Stimulated activated CD8-positive, alpha-beta memory T cell treated with anti-CD3 and anti-CD28 coated beads, Interleukin-4, amount 100 ng/mL, for 24 hours (primary cell): ENCODE data around the gene SERBP1.
"Not testable (repeated sequence)": the region's sequence is repeated elsewhere in the genome, so short reads cannot be mapped to it uniquely, and the experiment has no call there.

Experiments
- DNase-seq: peaks from one replicate; pipeline ENCODE4 v3.0.0-alpha.2; 2020; ENCODE audit warnings: low read depth

SERBP1 gene

DNA sequence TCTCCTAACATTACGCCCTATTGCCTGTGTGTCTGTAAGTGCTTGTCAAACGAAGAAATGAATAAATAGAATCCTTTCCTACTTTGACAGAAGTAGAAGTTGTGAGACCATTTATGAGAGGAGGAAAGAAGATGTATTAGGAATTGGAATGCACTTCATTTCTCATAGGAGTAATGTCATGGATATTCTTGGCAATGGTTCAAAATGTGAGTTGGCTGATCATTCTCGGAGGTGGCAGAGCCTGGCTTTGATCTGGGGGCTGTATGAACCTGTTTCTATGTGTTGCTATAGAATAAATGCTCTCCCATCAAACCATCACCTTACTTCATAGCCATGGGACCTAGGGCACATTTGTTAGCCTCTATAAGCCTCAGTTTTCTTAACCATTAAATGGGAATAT is 10.1 kb upstream of the SERBP1 start:
- DNase-seq: no peak

DNA sequence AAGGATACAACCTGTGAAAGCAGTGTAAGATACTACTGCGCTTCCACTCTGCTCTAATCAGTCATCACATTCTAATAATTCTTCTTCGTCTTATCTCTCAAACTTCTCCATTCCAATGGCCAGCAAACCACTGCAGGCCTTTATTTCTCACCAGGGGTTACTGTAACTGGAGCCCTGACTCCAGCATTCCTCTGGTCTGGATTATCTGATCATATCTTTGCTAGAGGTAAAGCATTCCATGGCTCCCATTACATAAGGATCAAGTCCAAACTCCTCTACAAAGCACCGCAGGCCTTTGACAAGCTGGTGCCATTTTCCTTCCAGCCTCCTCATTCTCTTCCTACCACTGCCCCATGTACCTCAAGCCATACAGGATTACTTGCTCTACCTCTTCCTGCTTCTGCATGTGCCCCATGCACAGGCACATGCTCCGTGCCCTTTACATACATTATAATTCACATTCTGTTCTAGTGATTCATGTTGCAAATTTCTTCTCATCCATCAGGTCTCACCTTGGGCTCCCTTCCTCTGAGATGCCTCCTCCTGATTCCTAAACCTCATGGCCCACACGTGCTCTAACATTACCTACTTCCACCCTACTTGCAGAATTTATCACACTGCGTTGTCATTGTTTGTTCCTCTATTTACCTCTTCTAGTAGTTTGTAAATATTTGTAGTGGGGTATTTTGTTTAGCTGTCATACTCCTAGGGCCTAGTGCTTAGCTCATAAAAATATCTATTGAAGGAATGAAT is 9.3 kb upstream of the SERBP1 start:
- DNase-seq: no peak

DNA sequence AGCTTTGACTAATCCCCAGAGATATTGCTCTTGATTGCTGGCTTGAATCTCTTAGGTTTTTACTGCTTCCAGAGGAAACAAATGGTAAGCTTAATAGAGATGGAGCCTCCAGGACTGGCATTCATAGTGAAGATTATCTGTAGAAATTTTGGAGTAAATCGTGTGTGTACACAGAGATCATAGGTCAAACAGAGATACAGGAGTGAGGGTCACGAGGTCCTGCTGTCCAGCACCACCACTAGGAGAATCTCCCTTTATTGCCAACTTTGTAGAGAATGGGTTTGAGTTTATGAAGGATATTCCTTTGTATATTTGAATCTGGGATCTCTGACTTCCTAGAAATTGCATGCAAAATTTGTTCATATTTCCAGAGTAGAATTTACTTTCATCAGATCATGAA is 7.8 kb upstream of the SERBP1 start:
- no peak for DNase-seq

GRCh38 chr1:67436511-67437055 is 6.4 kb upstream of the SERBP1 start:
- no peak for DNase-seq

DNA sequence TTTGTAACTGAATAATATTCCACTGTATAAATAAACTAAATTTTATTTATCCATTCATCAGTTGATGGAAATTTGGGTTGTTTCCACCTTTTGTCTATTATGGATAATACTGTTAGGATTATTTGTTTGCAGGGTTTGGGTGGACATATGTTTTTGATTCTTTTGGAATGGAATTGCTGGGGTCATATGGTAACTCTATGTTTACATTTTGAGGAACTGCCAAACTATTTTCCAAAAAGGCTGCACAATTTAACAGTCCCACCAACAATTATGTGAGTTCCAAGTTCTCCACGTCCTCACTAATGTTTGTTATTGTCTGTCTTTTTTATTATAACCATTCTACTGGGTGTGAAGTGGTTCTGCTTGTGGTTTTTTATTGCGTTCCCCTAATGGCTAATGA is 4.3 kb upstream of the SERBP1 start:
- no peak for DNase-seq

GRCh38 chr1:67433837-67434236 is 3.6 kb upstream of the SERBP1 start:
- no peak for DNase-seq

DNA sequence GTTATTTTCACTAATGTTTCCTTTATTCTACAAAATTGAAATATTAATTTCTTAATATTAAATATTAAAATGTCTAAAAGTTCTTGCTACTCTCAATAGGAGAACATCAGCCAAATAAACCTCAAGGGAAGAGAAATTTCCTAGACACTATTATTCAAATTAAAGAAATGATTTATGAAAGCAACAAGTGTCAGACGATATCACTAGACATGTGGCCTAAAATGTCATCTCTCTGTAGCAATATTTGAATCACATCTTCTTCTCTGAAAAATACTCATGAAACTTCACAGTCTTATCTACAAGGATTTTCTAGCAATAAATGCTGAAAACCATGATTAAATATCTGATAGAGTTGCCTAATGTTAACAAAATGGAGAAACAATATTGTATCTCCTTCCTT is 2.5 kb upstream of the SERBP1 start:
- DNase-seq: no peak

GRCh38 chr1:67431869-67432578 is 1.8 kb upstream of the SERBP1 start:
- DNase-seq: no peak

- no peak for DNase-seq
These were observed 1.1 kb upstream of the SERBP1 start for GRCh38 chr1:67431156-67431765.

DNA sequence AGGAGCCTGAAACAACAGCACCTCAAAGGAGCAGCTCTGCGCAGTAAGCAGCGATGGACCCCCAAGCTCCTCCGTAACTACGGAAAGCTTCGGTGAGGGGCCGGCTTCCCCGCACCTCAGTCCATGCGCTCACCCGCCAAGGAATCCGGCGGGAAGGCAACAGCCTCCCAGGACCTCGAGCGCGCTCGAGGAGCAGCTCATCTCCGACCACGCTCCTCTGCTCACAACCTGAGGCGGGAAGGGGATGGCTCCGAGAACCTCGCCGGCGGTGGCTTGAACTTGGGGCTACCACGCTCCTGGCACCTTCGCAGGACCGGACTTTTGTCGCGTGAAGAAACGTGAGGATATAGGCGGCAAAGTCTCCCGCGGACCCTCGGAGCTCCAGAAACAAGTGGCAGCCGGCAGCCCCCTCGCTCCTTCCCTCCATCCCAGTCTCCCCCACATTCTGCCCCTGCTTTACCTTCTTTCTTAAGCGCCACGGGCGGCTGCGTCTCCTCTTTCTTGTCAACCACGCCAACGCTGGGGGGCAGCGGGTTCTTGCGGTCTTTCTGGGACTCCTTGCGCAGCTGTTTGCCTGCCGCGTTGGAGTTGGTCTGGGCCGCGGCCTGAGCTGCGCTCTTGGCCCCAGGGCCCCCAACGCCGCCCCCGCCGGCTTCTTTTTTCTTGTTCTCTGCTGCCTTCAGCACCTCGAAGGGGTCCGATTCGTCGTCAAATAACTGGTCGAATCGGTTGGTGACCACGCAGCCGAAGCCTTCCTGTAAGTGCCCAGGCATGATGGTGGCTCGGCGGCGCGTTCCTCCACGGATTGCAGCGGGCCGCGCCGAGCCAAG is 459 bp downstream of the SERBP1 start:
- DNase-seq: no peak

- peak; percentile 29 for DNase-seq
These were observed 1.1 kb downstream of the SERBP1 start for GRCh38 chr1:67429011-67429527.

GRCh38 chr1:67427947-67428346 is 2.3 kb downstream of the SERBP1 start:
- DNase-seq: no peak

DNA sequence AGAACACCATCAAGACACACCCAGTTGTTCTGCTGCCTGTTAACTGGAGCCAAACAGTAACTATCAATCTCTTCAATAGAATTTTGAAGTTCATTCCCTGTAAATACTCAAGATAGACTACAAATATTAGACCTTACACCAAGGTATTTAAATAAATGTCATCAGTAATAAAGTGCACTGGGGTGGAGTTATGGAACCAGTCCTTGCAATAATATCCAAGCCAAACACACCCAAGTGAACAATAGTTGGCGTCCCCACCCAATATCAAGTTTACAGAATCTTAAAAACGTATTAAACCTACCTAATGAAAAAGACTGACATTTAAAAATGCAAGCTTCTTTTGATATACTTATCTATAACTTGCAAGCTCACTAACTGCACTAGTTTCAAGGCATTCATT is 2.7 kb downstream of the SERBP1 start:
- DNase-seq: no peak

DNA sequence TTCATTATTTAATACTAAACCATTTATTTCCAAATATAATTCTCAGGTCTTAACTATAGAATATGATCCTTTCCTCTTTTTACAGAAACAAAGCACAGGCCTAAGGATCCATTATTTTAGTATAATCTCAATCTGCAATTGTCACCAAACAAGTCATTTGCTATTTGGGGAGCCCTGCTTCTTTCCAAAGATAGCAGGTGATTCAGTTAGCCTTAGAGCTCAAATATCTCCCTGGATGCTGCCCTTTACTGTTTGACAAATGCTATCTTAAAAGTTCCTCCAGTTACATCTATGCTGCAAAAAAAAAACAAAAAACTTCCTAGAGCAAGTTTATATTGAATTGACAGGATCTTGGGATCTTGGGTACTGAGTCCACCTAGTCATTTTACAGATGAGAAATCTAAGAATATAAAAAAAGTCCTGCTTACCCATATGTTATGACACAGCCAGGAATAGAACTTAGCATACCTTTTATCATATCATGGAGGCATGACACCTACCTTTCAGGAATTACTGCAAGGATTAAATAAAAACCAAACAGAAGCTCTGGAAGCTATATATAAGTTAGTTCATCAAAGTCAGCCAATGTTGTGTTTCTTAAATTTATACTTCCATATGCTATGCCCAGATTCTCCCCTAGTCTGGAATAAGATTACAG is 9.2 kb downstream of the SERBP1 start:
- DNase-seq: no peak

DNA sequence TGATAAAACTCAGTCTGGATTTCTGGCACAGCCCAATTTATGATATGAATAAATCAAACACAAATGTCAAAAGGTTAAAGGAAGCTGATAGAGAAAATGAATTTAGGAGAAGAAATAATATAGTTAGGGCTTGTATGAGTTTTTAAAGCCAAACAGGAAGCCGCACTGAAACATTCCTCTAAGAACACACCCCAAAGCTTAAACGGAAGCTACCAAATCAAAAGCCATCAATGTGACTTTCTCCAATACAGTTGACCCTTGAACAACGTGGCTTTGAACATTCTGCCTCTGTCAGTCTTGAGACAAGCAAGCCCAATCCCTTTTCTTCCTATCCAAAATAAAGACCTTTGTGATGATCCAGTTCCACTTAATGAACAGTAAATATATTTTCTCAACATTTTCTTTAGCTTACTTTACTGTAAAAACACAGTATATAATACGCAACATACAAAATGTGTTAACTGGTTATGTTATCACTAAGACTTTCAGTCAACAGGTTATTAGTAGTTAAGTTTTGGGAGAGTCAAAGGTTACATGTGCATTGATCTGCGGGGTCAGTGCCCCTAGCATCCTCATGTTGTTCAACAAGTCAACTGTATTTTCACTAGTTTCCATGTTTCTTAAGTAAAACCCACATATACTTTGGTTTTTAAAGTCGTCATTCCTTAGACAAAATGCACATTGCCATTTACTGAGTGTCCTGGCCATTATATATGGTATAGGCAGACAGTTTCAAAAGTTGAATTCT is 11.2 kb downstream of the SERBP1 start:
- no peak for DNase-seq

- not testable (repeated sequence) for DNase-seq
These were observed 12.5 kb downstream of the SERBP1 start for GRCh38 chr1:67417733-67418132.

DNA sequence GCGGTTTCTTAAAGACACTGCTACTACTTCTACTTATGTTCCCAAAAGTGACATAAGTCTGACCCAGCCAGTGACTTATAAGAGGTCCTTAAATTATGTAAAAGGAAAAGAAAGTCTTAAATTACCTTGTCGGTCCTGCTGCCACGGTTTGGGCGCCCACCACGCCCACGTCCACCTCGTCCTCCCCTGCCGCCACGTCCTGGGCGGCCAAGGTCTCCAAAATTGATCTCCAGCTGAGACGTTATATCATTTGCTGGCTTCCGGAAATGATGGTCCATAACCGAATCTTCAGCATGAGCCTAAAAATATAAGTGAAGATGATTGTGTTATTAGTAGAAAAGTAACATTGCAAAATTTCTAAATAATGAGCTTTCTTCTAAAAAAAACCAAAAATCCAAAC is 15.2 kb downstream of the SERBP1 start:
- DNase-seq: no peak

- no peak for DNase-seq
These were observed 15.6 kb downstream of the SERBP1 start for GRCh38 chr1:67414574-67414973.

DNA sequence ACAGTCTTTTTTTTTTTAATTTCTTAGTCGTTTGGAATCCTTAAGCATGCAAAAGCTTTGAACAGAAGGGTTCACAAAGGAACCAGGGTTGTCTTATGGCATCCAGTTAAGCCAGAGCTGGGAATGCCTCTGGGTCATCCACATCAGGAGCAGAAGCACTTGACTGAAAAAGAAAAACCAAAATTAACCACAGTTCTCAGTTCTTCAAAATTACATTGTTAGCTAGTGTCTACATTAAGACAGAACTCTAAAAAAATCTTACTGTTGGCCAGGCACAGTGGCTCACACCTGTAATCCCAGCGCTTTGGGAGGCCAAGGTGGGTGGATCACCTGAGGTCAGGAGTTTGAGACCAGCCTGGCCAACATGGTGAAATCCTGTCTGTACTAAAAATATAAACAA is 17.1 kb downstream of the SERBP1 start:
- not testable (repeated sequence) for DNase-seq

GRCh38 chr1:67408148-67408547 is 22.1 kb downstream of the SERBP1 start:
- DNase-seq: no peak

DNA sequence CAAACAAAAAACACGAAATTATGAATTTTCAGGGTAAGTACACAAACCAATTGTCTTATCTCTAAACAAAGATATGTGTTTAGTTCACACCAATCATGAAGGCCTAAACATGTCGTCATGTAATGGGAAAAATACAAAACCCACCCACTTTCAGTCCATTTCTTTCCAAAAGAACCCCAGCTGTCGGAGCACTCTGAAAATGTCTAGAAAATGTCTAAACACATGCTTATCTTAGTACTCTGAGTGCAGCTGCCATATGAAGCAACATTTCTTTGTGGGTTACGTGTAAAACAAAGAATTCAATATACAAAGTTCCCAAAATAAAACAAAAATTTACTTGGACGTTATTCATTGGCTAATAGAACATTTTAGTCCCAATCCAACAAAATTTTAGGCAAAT is 22.7 kb downstream of the SERBP1 start:
- no peak for DNase-seq
